RWPE2 (cell line): ENCODE results near the gene CBLC.

Source experiments
- ATAC-seq: fragments of 200-7000 bp; cut with Tn5 transposase; 3 replicates; pipeline ENCODE4 v1.9.1; 2021; ENCODE audit warnings: low read depth
- DNase-seq: peaks from one replicate; pipeline ENCODE4 v3.0.0-alpha.2; 2020; ENCODE audit warnings: low spot score
- H3K27ac ChIP-seq: fragments of 450-650 bp; 2 replicates; pipeline ENCODE4 v1.5.1; 2017; ENCODE audit warnings: mild to moderate bottlenecking; ENCODE audit not compliant: poor library complexity, severe bottlenecking
- H3K27me3 ChIP-seq: fragments of 250-450 bp; sonication (Bioruptor Pico); 2 replicates; pipeline ENCODE4 v1.5.1; 2021; ENCODE audit warnings: mild to moderate bottlenecking, moderate library complexity; ENCODE audit not compliant: insufficient read depth, poor library complexity, severe bottlenecking
- H3K36me3 ChIP-seq: fragments of 250-450 bp; sonication (Bioruptor Pico); 2 replicates; pipeline ENCODE4 v1.5.1; 2020; ENCODE audit warnings: low read depth, mild to moderate bottlenecking, moderate library complexity
- H3K4me1 ChIP-seq: fragments of 250-450 bp; sonication (Bioruptor Pico); 2 replicates; pipeline ENCODE4 v1.5.1; 2021; ENCODE audit warnings: mild to moderate bottlenecking, moderate library complexity; ENCODE audit not compliant: insufficient read depth, poor library complexity, severe bottlenecking
- H3K4me3 ChIP-seq: fragments of 250-450 bp; sonication (Bioruptor Pico); 2 replicates; pipeline ENCODE4 v1.5.1; 2021; ENCODE audit warnings: mild to moderate bottlenecking, moderate library complexity; ENCODE audit not compliant: severe bottlenecking
- H3K9me3 ChIP-seq: fragments of 250-450 bp; sonication (Bioruptor Pico); 2 replicates; pipeline ENCODE4 v1.5.1; 2021; ENCODE audit warnings: mild to moderate bottlenecking, moderate library complexity; ENCODE audit not compliant: severe bottlenecking
- TF ChIP-seq, protein P1 (sequence below): fragments of 450-650 bp; IDR thresholded peaks from one replicate; pipeline ENCODE4 v1.5.1; 2017; ENCODE audit warnings: mild to moderate bottlenecking, moderate library complexity; ENCODE audit not compliant: poor library complexity, severe bottlenecking

CBLC gene

DNA sequence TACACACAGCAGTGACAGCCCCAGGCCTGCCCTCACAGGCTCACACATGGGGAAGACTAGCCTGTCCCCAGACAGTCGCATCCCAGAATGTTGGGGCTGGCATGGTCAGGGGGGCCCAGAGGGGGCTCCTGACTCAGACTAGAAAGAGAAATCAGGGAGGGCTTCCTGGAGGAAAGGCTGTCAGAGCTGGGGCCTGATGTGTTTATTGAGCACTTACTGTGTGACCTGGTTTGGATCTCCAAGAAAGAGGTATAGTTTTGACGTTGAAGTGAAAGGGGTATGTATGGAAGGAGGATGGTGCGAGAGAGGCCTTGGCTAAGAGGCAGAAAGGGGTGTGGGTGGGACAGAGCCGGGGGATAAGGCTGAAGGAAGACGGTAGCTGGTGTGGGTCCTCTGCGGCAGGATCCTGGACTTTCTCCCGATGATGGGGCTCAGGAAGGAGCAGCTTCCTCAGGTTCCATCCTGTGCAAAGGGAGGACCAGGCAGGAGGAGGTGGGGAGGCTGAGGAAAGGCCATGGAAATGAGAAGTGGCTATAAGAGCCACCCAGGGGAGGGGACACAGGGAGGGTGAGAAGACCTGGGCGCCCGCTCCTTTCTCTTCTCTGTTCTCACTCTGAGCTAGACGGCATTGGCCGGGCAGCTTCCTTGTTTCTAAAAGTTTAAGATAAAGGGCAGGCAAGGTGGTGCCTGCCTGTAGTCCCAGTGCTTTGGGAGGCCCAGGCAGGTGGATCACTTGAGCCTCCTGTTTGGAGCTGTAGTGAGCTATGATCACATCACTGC, 45.3 kb upstream of the CBLC start:
- H3K27me3 ChIP-seq: no peaks in the 10 kb centered on the region
- no peak for ATAC-seq

DNA sequence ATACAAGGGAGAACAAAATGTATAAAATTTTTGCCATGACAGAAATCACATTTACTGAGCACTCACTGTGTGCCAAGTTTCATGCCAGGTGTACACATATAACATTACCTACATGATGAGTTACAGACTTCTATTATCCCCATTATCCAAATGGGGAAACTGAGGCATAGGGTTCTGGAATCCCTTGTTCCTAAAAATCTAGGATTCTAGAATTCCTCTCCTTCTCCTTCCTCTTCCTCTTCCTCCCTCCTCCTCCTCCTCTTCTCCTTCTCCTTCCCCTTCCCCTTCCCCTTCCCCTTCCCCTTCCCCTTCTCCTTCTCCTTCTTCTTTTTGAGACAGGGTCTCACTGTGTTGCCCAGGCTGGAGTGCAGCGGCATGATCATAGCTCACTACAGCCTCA, 43.3 kb upstream of the CBLC start:
- Histone ChIP-seq H3K27ac (no peak overlapping the region), H3K27me3 (no peaks in the 10 kb centered on the region), H3K36me3 (no peaks in the 10 kb centered on the region), H3K9me3 (no peaks in the 10 kb centered on the region), H3K4me1 (peaks cover 9% of the 10 kb centered on the region), H3K4me3 (no peak overlapping the region)
- ATAC-seq (no peak), DNase-seq (no peak)
- TF ChIP-seq, protein P1, sequence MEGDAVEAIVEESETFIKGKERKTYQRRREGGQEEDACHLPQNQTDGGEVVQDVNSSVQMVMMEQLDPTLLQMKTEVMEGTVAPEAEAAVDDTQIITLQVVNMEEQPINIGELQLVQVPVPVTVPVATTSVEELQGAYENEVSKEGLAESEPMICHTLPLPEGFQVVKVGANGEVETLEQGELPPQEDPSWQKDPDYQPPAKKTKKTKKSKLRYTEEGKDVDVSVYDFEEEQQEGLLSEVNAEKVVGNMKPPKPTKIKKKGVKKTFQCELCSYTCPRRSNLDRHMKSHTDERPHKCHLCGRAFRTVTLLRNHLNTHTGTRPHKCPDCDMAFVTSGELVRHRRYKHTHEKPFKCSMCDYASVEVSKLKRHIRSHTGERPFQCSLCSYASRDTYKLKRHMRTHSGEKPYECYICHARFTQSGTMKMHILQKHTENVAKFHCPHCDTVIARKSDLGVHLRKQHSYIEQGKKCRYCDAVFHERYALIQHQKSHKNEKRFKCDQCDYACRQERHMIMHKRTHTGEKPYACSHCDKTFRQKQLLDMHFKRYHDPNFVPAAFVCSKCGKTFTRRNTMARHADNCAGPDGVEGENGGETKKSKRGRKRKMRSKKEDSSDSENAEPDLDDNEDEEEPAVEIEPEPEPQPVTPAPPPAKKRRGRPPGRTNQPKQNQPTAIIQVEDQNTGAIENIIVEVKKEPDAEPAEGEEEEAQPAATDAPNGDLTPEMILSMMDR: no peak

More for the DNA sequence above, 45.3 kb upstream of the CBLC start:
- peaks cover 9% of the 10 kb centered on the region for H3K4me1 ChIP-seq
- no peaks in the 10 kb centered on the region for H3K9me3 ChIP-seq
- no peak for DNase-seq
- no peak overlapping the region for H3K4me3 ChIP-seq
- H3K36me3 ChIP-seq: no peaks in the 10 kb centered on the region
- TF ChIP-seq, protein P1: no peak
- H3K27ac ChIP-seq: no peak overlapping the region

DNA sequence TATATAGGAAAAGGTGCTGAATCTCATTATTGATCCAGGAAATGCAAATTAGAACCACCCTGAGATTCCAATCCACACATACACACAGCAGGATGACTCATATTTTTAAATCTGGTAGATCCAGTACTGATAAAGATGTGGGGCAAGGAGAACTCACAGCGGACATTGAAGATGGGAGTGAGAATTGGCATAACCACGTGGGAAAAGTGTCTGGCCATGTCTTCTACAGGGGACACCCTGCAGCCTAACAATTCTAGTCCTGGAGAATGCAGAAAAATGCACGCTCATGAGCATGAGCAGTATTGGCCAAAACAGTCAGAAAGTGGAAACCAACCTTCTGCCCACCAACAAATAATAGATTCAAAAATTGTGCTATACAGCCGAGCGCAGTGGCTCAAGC, 42.7 kb upstream of the CBLC start:
- no peaks in the 10 kb centered on the region for H3K36me3 ChIP-seq
- ATAC-seq (peak; percentile 75), DNase-seq (no peak)
- no peak overlapping the region for H3K27ac ChIP-seq
- no peak overlapping the region for H3K4me3 ChIP-seq
- no peaks in the 10 kb centered on the region for H3K27me3 ChIP-seq
- no peaks in the 10 kb centered on the region for H3K9me3 ChIP-seq
- H3K4me1 ChIP-seq: peaks cover 9% of the 10 kb centered on the region
- TF ChIP-seq, protein P1: no peak

DNA sequence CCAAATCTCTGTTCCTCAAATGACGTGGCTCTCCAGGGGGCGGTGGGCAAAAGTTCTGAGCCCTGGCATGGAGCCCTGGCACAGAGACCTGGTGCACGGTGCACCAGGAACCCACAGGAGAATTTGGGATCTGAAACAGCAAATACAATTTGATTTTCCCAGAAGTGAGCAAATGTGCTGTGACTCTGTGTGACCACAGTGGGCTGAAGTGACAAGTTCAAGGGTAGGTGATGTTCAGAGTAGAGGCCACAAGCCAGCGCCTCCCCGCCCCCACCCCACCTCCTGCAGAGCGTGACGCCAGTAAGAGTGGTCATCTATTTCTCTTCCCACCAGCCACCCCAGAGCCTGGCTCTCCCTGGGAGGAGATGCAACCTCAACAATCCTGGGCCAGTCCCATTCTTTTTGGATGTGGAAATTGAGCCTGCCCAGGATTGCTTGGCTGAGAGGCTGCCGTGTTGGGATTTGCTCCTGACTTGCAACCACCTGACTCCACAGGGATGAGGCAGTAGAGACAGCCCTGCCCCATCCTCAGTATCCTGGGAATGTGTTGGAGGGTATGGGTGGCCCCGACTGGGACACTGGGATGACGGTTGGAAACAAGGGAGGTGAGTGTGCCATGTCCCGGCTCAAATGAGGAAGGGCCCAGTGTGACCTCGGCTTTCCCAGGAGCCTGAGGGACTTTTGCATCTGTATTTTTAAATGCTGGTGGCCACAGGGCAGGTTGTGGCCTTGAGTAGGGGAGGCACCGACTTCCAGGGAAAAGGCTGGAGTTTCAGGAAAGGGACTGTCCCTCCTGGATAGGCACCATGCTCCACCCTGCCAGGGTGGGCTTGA, 40.2 kb upstream of the CBLC start:
- no peak for DNase-seq
- no peak for ATAC-seq
- H3K27me3 ChIP-seq: no peaks in the 10 kb centered on the region
- no peak overlapping the region for H3K27ac ChIP-seq
- TF ChIP-seq, protein P1: no peak
- H3K4me1 ChIP-seq: peaks cover 18% of the 10 kb centered on the region
- no peak overlapping the region for H3K4me3 ChIP-seq
- H3K36me3 ChIP-seq: no peaks in the 10 kb centered on the region
- no peaks in the 10 kb centered on the region for H3K9me3 ChIP-seq
